Esophagus squamous epithelium (tissue), 5 donors: Measurements from ENCODE around the gene RAET1G. TPM values are rescaled to one million over a fixed set of nuclear protein-coding genes. Genes with fewer than 3 reads are reported as not detected.
"Not testable (repeated sequence)": the region's sequence is repeated elsewhere in the genome, so short reads cannot be mapped to it uniquely, and the experiment has no call there.

ENCODE experiments used
- DNase-seq: peaks from one replicate; lab custom pipeline; 2025; lab: John Stamatoyannopoulos, UW
- H3K27ac ChIP-seq, 4 donors: fragments of 200-600 bp; sonication (generic); one replicate each; pipeline ENCODE4 v1.5.1; 2016 to 2019; ENCODE audit warnings: mild to moderate bottlenecking in 1 of 4
- H3K27me3 ChIP-seq, 4 donors: fragments of 200-600 bp; sonication (generic); 1 replicate in 3 of 4; 2 replicates in 1 of 4; pipeline versions ENCODE4 v1.5.1 to v1.6.0; 2017 to 2021; ENCODE audit warnings: antibody characterized with exemption in 1 of 4
- H3K36me3 ChIP-seq, 3 donors: fragments of 200-600 bp; sonication (generic); one replicate each; pipeline ENCODE4 v1.5.1; 2016 to 2019
- H3K4me1 ChIP-seq, 3 donors: fragments of 200-600 bp; sonication (generic); one replicate each; pipeline ENCODE4 v1.5.1; 2017 to 2019
- H3K4me3 ChIP-seq, 4 donors: fragments of 200-600 bp; sonication (generic); 1 replicate in 3 of 4; 2 replicates in 1 of 4; pipeline ENCODE4 v1.5.1; 2016 to 2019; ENCODE audit warnings: mild to moderate bottlenecking in 2 of 4, moderate library complexity in 1 of 4
- H3K9me3 ChIP-seq, 3 donors: fragments of 200-600 bp; sonication (generic); one replicate each; pipeline ENCODE4 v1.5.1; 2016 to 2019
- POLR2A ChIP-seq, 4 donors: fragments of 450-650 bp; IDR thresholded peaks; one replicate each; pipeline ENCODE4 v1.6.1; 2017; ENCODE audit warnings: antibody characterized with exemption in 4 of 4, mild to moderate bottlenecking in 4 of 4, moderate library complexity in 3 of 4
- WGBS, 2 donors: methylation state at CpG; one replicate each; pipeline ENCODE4 v1.1.5; 2018; 5-methylcytosine and 5-hydroxymethylcytosine counted together
- intact Hi-C: fragments of 100-400 bp; cut with DNase I; formaldehyde crosslinking; loops from one replicate; pipeline ENCODE4 v1.15.0; 2022
- total RNA-seq, 4 donors: library from RNA; depleted of rRNA; stranded (reverse); fragments of >200 nt; gene quantifications; one replicate each; pipeline ENCODE4 v1.1.0, GENCODE V29; 2016
- TF ChIP-seq, protein P1 (sequence below), 6 experiments: fragments of 450-650 bp in 4 of 6; fragments of 200-600 bp in 2 of 6; sonication (generic) in 2 of 6; IDR thresholded peaks; one replicate each; pipeline ENCODE4 v1.5.1; 2016 to 2019; ENCODE audit warnings: antibody characterized with exemption in 6 of 6, mild to moderate bottlenecking in 4 of 6, moderate library complexity in 4 of 6
- donor health status: DM: yes; HTN: yes; CAD: no.

RAET1G gene
- total RNA-seq, 4 donors from 2014 or later = 9.0 to 26.8 (median 13.5) TPM

DNA sequence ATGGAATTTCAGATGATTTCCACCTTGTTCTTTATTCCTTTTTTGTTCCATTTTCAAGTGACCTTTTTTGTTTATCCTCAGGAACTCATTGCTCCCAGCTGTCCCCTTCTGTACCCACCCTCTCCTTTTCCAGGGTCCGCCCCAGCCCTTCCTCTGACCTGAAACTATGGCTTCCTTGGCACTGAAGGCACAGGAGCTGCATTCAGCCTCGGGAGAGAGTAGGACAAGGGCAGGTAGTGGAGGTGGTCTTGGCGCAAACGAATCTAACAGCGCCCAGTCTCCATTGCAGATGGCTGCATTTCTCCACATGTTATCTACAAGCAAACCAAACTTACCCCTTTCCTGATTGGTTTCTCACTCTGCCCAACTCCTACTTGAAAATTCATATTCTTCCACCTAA is 10.1 kb upstream of the RAET1G start:
- intact Hi-C loops = loop anchor here (10.0 kb wide), 1 partner anchor 472 kb away; no protein-coding TSS in a partner anchor
- WGBS, 2 donors = 49 to 58% methylated on average over 5 of the region's 5 CpGs
- H3K4me1 ChIP-seq = peaks cover 0 to 6% (median 0%) of the 10 kb centered on the region in 3 donors
- DNase-seq = no peak
- no peak overlapping the region for H3K27ac ChIP-seq
- no peak overlapping the region for H3K4me3 ChIP-seq
- no peaks in the 10 kb centered on the region for H3K9me3 ChIP-seq
- H3K36me3 ChIP-seq = no peaks in the 10 kb centered on the region
- TF ChIP-seq POLR2A (IDR thresholded peaks at IDR 0.05) = no peak
- TF ChIP-seq, protein P1, sequence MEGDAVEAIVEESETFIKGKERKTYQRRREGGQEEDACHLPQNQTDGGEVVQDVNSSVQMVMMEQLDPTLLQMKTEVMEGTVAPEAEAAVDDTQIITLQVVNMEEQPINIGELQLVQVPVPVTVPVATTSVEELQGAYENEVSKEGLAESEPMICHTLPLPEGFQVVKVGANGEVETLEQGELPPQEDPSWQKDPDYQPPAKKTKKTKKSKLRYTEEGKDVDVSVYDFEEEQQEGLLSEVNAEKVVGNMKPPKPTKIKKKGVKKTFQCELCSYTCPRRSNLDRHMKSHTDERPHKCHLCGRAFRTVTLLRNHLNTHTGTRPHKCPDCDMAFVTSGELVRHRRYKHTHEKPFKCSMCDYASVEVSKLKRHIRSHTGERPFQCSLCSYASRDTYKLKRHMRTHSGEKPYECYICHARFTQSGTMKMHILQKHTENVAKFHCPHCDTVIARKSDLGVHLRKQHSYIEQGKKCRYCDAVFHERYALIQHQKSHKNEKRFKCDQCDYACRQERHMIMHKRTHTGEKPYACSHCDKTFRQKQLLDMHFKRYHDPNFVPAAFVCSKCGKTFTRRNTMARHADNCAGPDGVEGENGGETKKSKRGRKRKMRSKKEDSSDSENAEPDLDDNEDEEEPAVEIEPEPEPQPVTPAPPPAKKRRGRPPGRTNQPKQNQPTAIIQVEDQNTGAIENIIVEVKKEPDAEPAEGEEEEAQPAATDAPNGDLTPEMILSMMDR (IDR thresholded peaks at IDR 0.05) = no peak
- peaks cover 0 to 96% (median 15%) of the 10 kb centered on the region in 4 donors for H3K27me3 ChIP-seq

DNA sequence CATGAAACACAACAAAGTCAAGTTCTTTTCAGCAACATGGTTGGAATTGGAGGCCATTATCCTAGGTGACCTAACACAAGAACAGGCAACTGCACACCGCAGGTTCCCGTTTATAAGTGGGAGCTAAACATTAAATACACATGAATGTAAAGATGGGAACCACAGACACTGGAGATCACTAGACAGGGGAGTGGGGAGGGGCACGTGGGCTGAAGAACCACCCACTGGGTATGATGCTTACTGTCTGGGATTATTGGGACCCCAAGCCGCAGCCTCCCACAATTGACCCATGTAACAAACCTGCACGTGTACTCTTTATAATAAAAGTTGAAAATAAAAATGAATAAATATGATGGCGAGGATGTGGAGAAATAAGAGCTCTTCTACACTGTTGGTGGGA is 8.6 kb upstream of the RAET1G start:
- Histone ChIP-seq H3K27ac (no peak overlapping the region), H3K27me3 (peaks cover 0 to 89% (median 7%) of the 10 kb centered on the region in 4 donors), H3K36me3 (no peaks in the 10 kb centered on the region), H3K9me3 (no peaks in the 10 kb centered on the region), H3K4me1 (peaks cover 0 to 2% (median 0%) of the 10 kb centered on the region in 3 donors), H3K4me3 (no peak overlapping the region)
- WGBS, 2 donors = 68 to 73% methylated on average over 6 of the region's 6 CpGs
- no peak for TF ChIP-seq POLR2A (IDR thresholded peaks at IDR 0.05)
- TF ChIP-seq, protein P1 (IDR thresholded peaks at IDR 0.05) = no peak
- intact Hi-C loops = loop anchor here (10.0 kb wide), 1 partner anchor 473 kb away; no protein-coding TSS in a partner anchor
- DNase-seq = no peak

DNA sequence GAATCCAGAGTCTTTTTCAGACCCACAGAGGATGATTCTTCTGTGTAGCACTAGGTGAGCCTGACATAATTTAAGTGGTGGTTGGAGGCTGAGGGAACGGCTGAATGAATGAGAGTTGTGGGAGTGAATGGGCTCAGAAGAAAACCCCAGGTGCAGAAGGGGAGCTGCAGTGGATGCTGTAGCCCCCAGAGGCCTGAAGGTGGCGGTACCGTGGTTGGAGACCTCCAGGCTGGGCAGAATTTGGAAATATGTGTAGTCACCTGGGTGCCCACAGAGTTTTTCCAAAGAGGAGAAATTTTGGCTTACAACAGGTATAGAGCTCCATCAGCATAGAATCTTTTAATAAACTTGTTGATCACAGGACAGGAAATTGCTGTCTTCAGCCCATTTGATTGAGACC is 6.5 kb upstream of the RAET1G start:
- 19 to 31% methylated on average over 3 of the region's 3 CpGs for WGBS, 2 donors
- Histone ChIP-seq H3K36me3 (no peaks in the 10 kb centered on the region), H3K9me3 (no peaks in the 10 kb centered on the region), H3K27me3 (peaks cover 0 to 74% (median 4%) of the 10 kb centered on the region in 4 donors), H3K4me3 (no peak overlapping the region), H3K4me1 (peaks cover 9 to 23% (median 11%) of the 10 kb centered on the region in 3 donors), H3K27ac (no peak overlapping the region)
- intact Hi-C loops = no loop called here
- TF ChIP-seq, protein P1 (IDR thresholded peaks at IDR 0.05) = peak in 1 of 6 experiments; percentile 21
- TF ChIP-seq POLR2A (IDR thresholded peaks at IDR 0.05) = no peak
- DNase-seq = no peak

DNA sequence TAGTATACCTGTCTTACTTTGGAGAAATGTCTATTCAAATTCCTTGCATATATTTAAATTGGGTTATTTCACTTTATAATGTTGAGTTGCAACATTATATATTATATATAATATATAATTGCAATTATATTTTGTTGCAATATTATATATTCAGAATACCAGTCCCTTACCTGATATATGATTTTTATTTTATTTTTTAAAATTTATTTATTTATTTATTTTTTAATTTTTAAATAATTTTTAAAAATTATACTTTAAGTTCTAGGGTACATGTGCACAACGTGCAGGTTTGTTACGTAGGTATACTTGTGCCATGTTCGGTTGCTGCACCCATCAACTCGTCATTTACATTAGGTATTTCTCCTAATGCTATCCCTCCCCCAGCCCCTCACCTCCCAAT is 4.1 kb upstream of the RAET1G start:
- intact Hi-C loops, DNase-seq, H3K36me3 ChIP-seq, H3K27ac ChIP-seq, H3K4me3 ChIP-seq, H3K9me3 ChIP-seq: not testable (repeated sequence)
- Histone ChIP-seq H3K27me3 (peaks cover 0 to 58% (median 4%) of the 10 kb centered on the region in 4 donors), H3K4me1 (peaks cover 16 to 44% (median 24%) of the 10 kb centered on the region in 3 donors)
- 78 to 83% methylated on average over 4 of the region's 4 CpGs for WGBS, 2 donors

DNA sequence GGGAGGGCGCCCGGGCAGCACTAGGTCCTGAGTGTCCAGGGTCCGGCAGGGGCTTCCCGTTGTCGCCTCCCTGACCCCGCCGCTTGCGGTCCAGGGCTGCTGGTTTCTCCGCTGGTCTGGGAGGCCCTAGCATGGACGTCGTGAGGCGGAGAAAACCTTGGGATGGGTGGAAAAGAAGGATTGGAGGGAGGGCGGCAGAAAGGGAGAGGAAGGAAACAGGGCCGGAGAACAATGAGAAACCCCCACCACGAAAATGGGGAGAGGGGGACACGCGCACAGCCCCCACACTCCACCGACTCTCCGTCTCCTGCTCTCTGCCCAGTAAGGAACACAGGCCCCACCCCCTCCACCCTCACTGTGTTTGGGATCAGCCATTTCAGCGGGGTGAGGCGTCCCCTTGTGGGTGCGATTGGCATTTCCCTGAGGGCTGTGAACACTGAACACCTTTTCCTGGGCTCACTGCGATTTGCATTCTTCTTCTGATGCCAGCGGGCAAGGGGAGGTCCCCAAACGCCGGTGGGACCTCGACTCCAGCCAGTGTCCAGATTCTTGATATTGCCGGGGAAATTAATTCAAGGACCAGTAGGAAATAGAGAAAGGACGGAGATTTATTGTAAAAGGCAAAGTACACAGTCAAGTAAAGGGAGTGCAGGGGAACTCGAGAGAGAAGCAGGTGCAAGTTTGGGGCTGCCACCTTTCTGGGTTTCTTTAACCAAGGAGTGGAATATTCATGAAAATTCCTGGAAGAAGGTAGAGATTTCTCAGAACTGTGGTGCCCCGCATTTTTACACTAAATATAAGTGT is 3.3 kb upstream of the RAET1G start:
- DNase-seq = peak; percentile 24
- TF ChIP-seq, protein P1 (IDR thresholded peaks at IDR 0.05) = peak; percentile 83 to 99 (median 96)
- TF ChIP-seq POLR2A (IDR thresholded peaks at IDR 0.05) = peak in 1 of 4 donors; percentile 17
- Histone ChIP-seq H3K27me3 (peaks cover 0 to 52% (median 4%) of the 10 kb centered on the region in 4 donors), H3K4me1 (peaks cover 16 to 46% (median 24%) of the 10 kb centered on the region in 3 donors), H3K9me3 (no peaks in the 10 kb centered on the region), H3K36me3 (no peaks in the 10 kb centered on the region), H3K27ac (peak overlapping the region; percentile 42 to 85 (median 79)), H3K4me3 (peak overlapping the region; percentile 48 to 65 (median 57))
- 3 to 5% methylated on average over 14 to 15 of the region's 31 CpGs for WGBS, 2 donors
- intact Hi-C loops = no loop called here
